Ovary (tissue), 3 donors: Measurements from ENCODE around the gene SLC7A7.

Experiments
- CTCF ChIP-seq, 3 donors: fragments of 450-650 bp in 2 of 3; fragments of 200-600 bp in 1 of 3; IDR thresholded peaks; one replicate each; pipeline versions ENCODE4 v1.5.1 to v1.8.0; 2016 to 2022; ENCODE audit warnings: antibody characterized with exemption in 3 of 3, mild to moderate bottlenecking in 1 of 3
- EP300 ChIP-seq: sonication (generic); formaldehyde crosslinking; IDR thresholded peaks from one replicate; pipeline ENCODE4 v1.6.1; 2017; ENCODE audit warnings: antibody characterized with exemption
- donor health status: DM: no; HTN: no; CAD: no.

- TF ChIP-seq CTCF (IDR thresholded peaks at IDR 0.05) (no peak), EP300 (no peak)
These were observed 6.2 kb upstream of the SLC7A7 start for GRCh38 chr14:22821193-22822015.
